SK-N-SH (cell line): Measurements from ENCODE around the gene RELN. TPM values are rescaled to one million over a fixed set of nuclear protein-coding genes. Genes with fewer than 3 reads are reported as not detected.

Experiments used
- CTCF ChIA-PET: fragments of 300-600, 350-600 bp; formaldehyde crosslinking; extraction: SDS; loops from one replicate; lab custom pipeline; 2021; lab: Yijun Ruan, JAX
- POLR2A ChIA-PET: fragments of 350-600 bp; sonication (Branson Sonifier 250); formaldehyde crosslinking; extraction: SDS; loops from one replicate; lab custom pipeline; 2020; ENCODE audit warnings: antibody characterized with exemption, inconsistent platforms; lab: Yijun Ruan, JAX
- DNase-seq: peaks from one replicate; pipeline ENCODE4 v3.0.0; 2012
- H2AFZ ChIP-seq: fragments of 200-600 bp; sonication (generic); 2 replicates; pipeline ENCODE4 v1.8.1; 2016; ENCODE audit warnings: antibody characterized with exemption, mild to moderate bottlenecking, low read depth
- H3F3A ChIP-seq: fragments of 200-600 bp; sonication (generic); replicated peaks from 2 replicates; pipeline ENCODE3; 2016; ENCODE audit warnings: antibody characterized with exemption, mild to moderate bottlenecking; ENCODE audit not compliant: insufficient read depth
- H3K27ac ChIP-seq, 2 experiments: fragments of 200-500 bp in 1 of 2; fragments of 200-600 bp in 1 of 2; sonication (Bioruptor generic) in 1 of 2; sonication (generic), shearing (Covaris generic) in 1 of 2; 2 replicates each; pipeline versions ENCODE4 v1.5.1 to v1.6.1; 2014 to 2016; ENCODE audit warnings: low read depth in 2 of 2, inconsistent platforms in 1 of 2, low read length in 1 of 2, mild to moderate bottlenecking in 1 of 2, mixed read lengths in 1 of 2
- H3K27me3 ChIP-seq: fragments of 200-600 bp; sonication (generic), shearing (Covaris generic); 2 replicates; pipeline ENCODE4 v1.6.1; 2016; ENCODE audit warnings: mixed run types; ENCODE audit not compliant: insufficient read depth
- H3K36me3 ChIP-seq, 2 experiments: fragments of 200-500 bp in 1 of 2; fragments of 200-600 bp in 1 of 2; sonication (Bioruptor generic) in 1 of 2; sonication (generic) in 1 of 2; replicated peaks in 1 of 2; 2 replicates each; pipeline versions ENCODE3 to v1.5.1; 2014 to 2016; ENCODE audit warnings: low read length in 1 of 2, mild to moderate bottlenecking in 1 of 2; ENCODE audit not compliant: insufficient read depth in 2 of 2, control insufficient read depth in 1 of 2
- H3K4me1 ChIP-seq, 2 experiments: fragments of 200-500 bp in 1 of 2; fragments of 200-600 bp in 1 of 2; sonication (Bioruptor generic) in 1 of 2; sonication (generic), shearing (Covaris generic) in 1 of 2; 2 replicates each; pipeline versions ENCODE4 v1.5.1 to v1.6.1; 2014 to 2016; ENCODE audit warnings: low read depth in 1 of 2, low read length in 1 of 2, mixed run types in 1 of 2; ENCODE audit not compliant: insufficient read depth in 2 of 2, control insufficient read depth in 1 of 2
- H3K4me2 ChIP-seq: fragments of 200-600 bp; sonication (generic), shearing (Covaris generic); 2 replicates; pipeline ENCODE4 v1.6.1; 2017; ENCODE audit warnings: mixed run types
- H3K4me3 ChIP-seq, 2 experiments: fragments of 200-500 bp in 1 of 2; fragments of 200-600 bp in 1 of 2; sonication (Bioruptor generic) in 1 of 2; sonication (generic), shearing (Covaris generic) in 1 of 2; 2 replicates each; pipeline versions ENCODE4 v1.5.1 to v1.8.1; 2014 to 2016; ENCODE audit warnings: low read depth in 2 of 2, inconsistent platforms in 1 of 2, low read length in 1 of 2, mild to moderate bottlenecking in 1 of 2, mixed read lengths in 1 of 2, moderate library complexity in 1 of 2
- H3K79me2 ChIP-seq: fragments of 200-600 bp; sonication (generic); 2 replicates; pipeline ENCODE4 v1.8.1; 2017; ENCODE audit warnings: mild to moderate bottlenecking; ENCODE audit not compliant: insufficient read depth
- H3K9ac ChIP-seq: fragments of 200-600 bp; sonication (generic); 2 replicates; pipeline ENCODE4 v1.6.1; 2017; ENCODE audit warnings: mixed run types
- H3K9me2 ChIP-seq: fragments of 200-600 bp; sonication (generic); 2 replicates; pipeline ENCODE4 v1.6.1; 2017; ENCODE audit warnings: mixed run types
- H3K9me3 ChIP-seq: fragments of 200-600 bp; sonication (generic); 2 replicates; pipeline ENCODE4 v1.6.1; 2017; ENCODE audit warnings: mixed run types, mild to moderate bottlenecking, moderate library complexity
- H4K20me1 ChIP-seq: fragments of 200-600 bp; sonication (generic); 2 replicates; pipeline ENCODE4 v1.6.1; 2017; ENCODE audit warnings: mild to moderate bottlenecking, mixed run types; ENCODE audit not compliant: insufficient read depth
- ELF1 ChIP-seq: IDR thresholded peaks from 2 replicates; pipeline ENCODE4 v1.4.0; 2012
- FOSL2 ChIP-seq: IDR thresholded peaks from 2 replicates; pipeline ENCODE4 v1.4.0; 2012; ENCODE audit warnings: low read depth, mild to moderate bottlenecking, moderate library complexity, borderline replicate concordance
- FOXJ3 ChIP-seq: sonication (generic); formaldehyde crosslinking; IDR thresholded peaks from 2 replicates; pipeline ENCODE4 v1.5.1; 2020; ENCODE audit warnings: mild to moderate bottlenecking, missing genetic modification reagents
- FOXM1 ChIP-seq: IDR thresholded peaks from 2 replicates; pipeline ENCODE4 v1.4.0; 2012; ENCODE audit warnings: low read depth, mild to moderate bottlenecking
- JUND ChIP-seq: IDR thresholded peaks from 2 replicates; pipeline ENCODE4 v1.4.0; 2012
- NRF1 ChIP-seq: IDR thresholded peaks from 2 replicates; pipeline ENCODE4 v1.6.1; 2012; ENCODE audit warnings: low read depth, mild to moderate bottlenecking, low read length
- RAD21 ChIP-seq: IDR thresholded peaks from 2 replicates; pipeline ENCODE4 v1.6.1; 2012; ENCODE audit warnings: mild to moderate bottlenecking, low read length
- RCOR1 ChIP-seq: fragments of 150-350 bp; IDR thresholded peaks from 2 replicates; pipeline ENCODE4 v1.6.1; 2017; ENCODE audit warnings: antibody characterized with exemption, low read length
- RFX5 ChIP-seq: IDR thresholded peaks from 2 replicates; pipeline ENCODE4 v1.6.1; 2012; ENCODE audit warnings: mild to moderate bottlenecking, improper control_type of control experiment, low read length
- SIN3A ChIP-seq: IDR thresholded peaks from 2 replicates; pipeline ENCODE4 v1.6.1; 2012; ENCODE audit warnings: low read depth, mild to moderate bottlenecking, low read length, moderate library complexity, borderline replicate concordance
- TAF1 ChIP-seq: IDR thresholded peaks from 2 replicates; pipeline ENCODE4 v1.6.1; 2012; ENCODE audit warnings: low read depth, mild to moderate bottlenecking, low read length, moderate library complexity, borderline replicate concordance
- TCF12 ChIP-seq: IDR thresholded peaks from 2 replicates; pipeline ENCODE4 v1.4.0; 2012
- TEAD4 ChIP-seq: IDR thresholded peaks from 2 replicates; pipeline ENCODE4 v1.4.0; 2012; ENCODE audit warnings: mild to moderate bottlenecking, borderline replicate concordance; ENCODE audit not compliant: insufficient read depth
- YY1 ChIP-seq: IDR thresholded peaks from 2 replicates; pipeline ENCODE4 v1.4.0; 2012; ENCODE audit warnings: low read depth, mild to moderate bottlenecking
- WGBS: methylation state at CpG from one replicate; pipeline ENCODE4 v1.1.6; 2017; ENCODE audit warnings: low lambda C conversion rate; 5-methylcytosine and 5-hydroxymethylcytosine counted together
- polyA plus RNA-seq, 3 experiments: library from polyadenylated mRNA; depleted of rRNA; stranded (reverse); fragments of >200 nt; gene quantifications; 2 replicates each; pipeline ENCODE4 v1.2.3, GENCODE V29; 2012
- TF ChIP-seq, protein P1 (sequence below): IDR thresholded peaks from 2 replicates; pipeline ENCODE4 v1.4.0; 2012; ENCODE audit warnings: low read depth
- TF ChIP-seq, protein P2 (sequence below): fragments of 150-350 bp; IDR thresholded peaks from 2 replicates; pipeline ENCODE4 v1.6.1; 2017; ENCODE audit warnings: antibody characterized with exemption, low read length, low read depth, borderline replicate concordance
- TF ChIP-seq, protein P3 (sequence below): IDR thresholded peaks from 2 replicates; pipeline ENCODE4 v1.4.0; 2012; ENCODE audit warnings: low read depth, borderline replicate concordance
- TF ChIP-seq, protein P4 (sequence below): IDR thresholded peaks from 2 replicates; pipeline ENCODE4; 2012
- TF ChIP-seq, protein P5 (sequence below): IDR thresholded peaks from 2 replicates; pipeline ENCODE4 v1.6.1; 2012; ENCODE audit warnings: mild to moderate bottlenecking, low read depth, low read length, moderate library complexity

Gene RELN
- polyA plus RNA-seq, 1 of the 3 experiments (the other 2 are of a cell fraction) = 0.02 TPM

DNA sequence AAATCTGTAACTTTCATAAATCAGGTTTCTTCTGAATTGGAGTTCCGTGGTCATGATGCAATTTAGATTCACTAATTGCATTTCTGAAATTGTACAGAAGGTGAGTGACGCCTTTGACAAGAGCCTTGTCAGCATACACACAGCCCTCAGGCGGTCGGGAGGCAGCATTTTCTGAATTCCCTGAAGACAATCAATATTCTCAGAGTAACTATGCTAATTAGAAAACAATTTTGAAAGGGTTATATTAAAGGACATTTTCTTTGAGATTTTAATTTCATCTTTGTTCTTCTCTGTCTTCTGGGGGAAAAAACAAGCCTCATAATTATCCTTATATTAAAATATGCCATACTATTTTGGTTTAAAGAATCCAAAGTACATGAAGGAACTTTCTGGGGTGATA is 488.3 kb downstream of the RELN start:
- CTCF ChIA-PET = interaction anchor here (1.5 kb wide), 1 partner anchor 12 kb away, joined by 3 read pairs; no protein-coding TSS in a partner anchor

More for the DNA sequence above, 488.3 kb downstream of the RELN start:
- Histone ChIP-seq H3K4me3 (no peak overlapping the region), H3K27me3 (peaks cover 4% of the 10 kb centered on the region; the same call in 1 of the 2 replicates), H4K20me1 (no peaks in the 10 kb centered on the region), H3K4me1 (no peaks in the 10 kb centered on the region), H3K4me2 (no peak overlapping the region), H3K9me3 (no peaks in the 10 kb centered on the region), H3K9me2 (no peaks in the 10 kb centered on the region), H3K9ac (no peak overlapping the region), H3F3A (no peaks in the 10 kb centered on the region), H3K27ac (no peak overlapping the region), H3K36me3 (no peaks in the 10 kb centered on the region), H3K79me2 (no peaks in the 10 kb centered on the region), H2AFZ (no peak overlapping the region)
- DNase-seq = no peak
- no peak for TF ChIP-seq TEAD4
- TF ChIP-seq, protein P1, sequence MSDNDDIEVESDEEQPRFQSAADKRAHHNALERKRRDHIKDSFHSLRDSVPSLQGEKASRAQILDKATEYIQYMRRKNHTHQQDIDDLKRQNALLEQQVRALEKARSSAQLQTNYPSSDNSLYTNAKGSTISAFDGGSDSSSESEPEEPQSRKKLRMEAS = no peak
- TF ChIP-seq, protein P2, sequence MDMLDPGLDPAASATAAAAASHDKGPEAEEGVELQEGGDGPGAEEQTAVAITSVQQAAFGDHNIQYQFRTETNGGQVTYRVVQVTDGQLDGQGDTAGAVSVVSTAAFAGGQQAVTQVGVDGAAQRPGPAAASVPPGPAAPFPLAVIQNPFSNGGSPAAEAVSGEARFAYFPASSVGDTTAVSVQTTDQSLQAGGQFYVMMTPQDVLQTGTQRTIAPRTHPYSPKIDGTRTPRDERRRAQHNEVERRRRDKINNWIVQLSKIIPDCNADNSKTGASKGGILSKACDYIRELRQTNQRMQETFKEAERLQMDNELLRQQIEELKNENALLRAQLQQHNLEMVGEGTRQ = no peak
- no peak for TF ChIP-seq YY1
- TF ChIP-seq RCOR1 = no peak
- no peak for TF ChIP-seq FOXJ3 (CRISPR knock-in tag)
- no peak for TF ChIP-seq SIN3A
- TF ChIP-seq FOSL2 = no peak
- TF ChIP-seq TCF12 = no peak
- TF ChIP-seq RFX5 = no peak
- TF ChIP-seq JUND = no peak
- TF ChIP-seq, protein P3, sequence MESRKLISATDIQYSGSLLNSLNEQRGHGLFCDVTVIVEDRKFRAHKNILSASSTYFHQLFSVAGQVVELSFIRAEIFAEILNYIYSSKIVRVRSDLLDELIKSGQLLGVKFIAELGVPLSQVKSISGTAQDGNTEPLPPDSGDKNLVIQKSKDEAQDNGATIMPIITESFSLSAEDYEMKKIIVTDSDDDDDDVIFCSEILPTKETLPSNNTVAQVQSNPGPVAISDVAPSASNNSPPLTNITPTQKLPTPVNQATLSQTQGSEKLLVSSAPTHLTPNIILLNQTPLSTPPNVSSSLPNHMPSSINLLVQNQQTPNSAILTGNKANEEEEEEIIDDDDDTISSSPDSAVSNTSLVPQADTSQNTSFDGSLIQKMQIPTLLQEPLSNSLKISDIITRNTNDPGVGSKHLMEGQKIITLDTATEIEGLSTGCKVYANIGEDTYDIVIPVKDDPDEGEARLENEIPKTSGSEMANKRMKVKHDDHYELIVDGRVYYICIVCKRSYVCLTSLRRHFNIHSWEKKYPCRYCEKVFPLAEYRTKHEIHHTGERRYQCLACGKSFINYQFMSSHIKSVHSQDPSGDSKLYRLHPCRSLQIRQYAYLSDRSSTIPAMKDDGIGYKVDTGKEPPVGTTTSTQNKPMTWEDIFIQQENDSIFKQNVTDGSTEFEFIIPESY = no peak
- TF ChIP-seq, protein P4, sequence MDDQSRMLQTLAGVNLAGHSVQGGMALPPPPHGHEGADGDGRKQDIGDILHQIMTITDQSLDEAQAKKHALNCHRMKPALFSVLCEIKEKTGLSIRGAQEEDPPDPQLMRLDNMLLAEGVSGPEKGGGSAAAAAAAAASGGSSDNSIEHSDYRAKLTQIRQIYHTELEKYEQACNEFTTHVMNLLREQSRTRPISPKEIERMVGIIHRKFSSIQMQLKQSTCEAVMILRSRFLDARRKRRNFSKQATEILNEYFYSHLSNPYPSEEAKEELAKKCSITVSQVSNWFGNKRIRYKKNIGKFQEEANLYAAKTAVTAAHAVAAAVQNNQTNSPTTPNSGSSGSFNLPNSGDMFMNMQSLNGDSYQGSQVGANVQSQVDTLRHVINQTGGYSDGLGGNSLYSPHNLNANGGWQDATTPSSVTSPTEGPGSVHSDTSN = no peak
- TF ChIP-seq ELF1 = no peak
- TF ChIP-seq, protein P5, sequence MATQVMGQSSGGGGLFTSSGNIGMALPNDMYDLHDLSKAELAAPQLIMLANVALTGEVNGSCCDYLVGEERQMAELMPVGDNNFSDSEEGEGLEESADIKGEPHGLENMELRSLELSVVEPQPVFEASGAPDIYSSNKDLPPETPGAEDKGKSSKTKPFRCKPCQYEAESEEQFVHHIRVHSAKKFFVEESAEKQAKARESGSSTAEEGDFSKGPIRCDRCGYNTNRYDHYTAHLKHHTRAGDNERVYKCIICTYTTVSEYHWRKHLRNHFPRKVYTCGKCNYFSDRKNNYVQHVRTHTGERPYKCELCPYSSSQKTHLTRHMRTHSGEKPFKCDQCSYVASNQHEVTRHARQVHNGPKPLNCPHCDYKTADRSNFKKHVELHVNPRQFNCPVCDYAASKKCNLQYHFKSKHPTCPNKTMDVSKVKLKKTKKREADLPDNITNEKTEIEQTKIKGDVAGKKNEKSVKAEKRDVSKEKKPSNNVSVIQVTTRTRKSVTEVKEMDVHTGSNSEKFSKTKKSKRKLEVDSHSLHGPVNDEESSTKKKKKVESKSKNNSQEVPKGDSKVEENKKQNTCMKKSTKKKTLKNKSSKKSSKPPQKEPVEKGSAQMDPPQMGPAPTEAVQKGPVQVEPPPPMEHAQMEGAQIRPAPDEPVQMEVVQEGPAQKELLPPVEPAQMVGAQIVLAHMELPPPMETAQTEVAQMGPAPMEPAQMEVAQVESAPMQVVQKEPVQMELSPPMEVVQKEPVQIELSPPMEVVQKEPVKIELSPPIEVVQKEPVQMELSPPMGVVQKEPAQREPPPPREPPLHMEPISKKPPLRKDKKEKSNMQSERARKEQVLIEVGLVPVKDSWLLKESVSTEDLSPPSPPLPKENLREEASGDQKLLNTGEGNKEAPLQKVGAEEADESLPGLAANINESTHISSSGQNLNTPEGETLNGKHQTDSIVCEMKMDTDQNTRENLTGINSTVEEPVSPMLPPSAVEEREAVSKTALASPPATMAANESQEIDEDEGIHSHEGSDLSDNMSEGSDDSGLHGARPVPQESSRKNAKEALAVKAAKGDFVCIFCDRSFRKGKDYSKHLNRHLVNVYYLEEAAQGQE = no peak
- no peak for TF ChIP-seq TAF1
- no peak for TF ChIP-seq FOXM1
- TF ChIP-seq RAD21 = no peak
- no peak for TF ChIP-seq NRF1
- POLR2A ChIA-PET = no interaction called here
- 45% methylated on average over 4 of the region's 4 CpGs for WGBS
